ENCODE results near the gene TLE1.

DNA sequence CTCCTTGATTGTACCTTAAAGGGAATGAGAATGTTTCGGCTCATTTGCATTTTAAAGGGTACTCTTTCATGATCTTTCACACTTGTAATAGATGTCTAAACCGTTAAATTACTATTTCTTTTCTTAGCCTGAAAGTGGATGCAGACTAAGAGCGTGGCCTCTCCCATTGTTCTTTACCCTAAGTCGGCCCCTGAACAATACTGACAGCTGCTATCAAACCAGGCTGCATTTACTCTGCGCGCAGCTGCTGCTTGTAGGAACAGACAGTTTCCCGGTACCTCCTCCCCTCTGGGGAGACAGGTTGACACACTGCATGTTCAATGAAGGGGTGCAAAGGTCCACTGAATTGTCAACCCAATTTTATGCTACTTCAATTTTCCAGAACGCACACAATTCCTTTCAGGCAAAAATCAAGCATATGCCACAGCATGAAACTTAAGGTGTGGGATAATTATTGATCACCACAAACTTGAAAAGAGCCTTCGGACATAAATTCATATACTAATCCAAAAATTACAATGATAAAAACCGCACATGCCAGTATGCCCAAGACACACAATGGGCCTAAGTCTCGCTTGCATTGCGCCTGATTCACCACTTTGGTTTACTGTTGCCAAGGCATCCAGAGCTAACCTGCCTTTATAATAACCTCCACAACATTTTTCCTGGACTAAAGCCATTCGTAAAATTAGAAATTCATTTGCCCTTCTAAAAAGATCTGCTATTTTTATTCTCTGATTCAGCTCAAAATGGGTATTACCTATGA is 39.7 kb downstream of the TLE1 start:
- TF ChIP-seq, protein P1, sequence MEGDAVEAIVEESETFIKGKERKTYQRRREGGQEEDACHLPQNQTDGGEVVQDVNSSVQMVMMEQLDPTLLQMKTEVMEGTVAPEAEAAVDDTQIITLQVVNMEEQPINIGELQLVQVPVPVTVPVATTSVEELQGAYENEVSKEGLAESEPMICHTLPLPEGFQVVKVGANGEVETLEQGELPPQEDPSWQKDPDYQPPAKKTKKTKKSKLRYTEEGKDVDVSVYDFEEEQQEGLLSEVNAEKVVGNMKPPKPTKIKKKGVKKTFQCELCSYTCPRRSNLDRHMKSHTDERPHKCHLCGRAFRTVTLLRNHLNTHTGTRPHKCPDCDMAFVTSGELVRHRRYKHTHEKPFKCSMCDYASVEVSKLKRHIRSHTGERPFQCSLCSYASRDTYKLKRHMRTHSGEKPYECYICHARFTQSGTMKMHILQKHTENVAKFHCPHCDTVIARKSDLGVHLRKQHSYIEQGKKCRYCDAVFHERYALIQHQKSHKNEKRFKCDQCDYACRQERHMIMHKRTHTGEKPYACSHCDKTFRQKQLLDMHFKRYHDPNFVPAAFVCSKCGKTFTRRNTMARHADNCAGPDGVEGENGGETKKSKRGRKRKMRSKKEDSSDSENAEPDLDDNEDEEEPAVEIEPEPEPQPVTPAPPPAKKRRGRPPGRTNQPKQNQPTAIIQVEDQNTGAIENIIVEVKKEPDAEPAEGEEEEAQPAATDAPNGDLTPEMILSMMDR (IDR thresholded peaks at IDR 0.05) = no peak
- no peak for TF ChIP-seq POLR2A (IDR thresholded peaks at IDR 0.05)

All from Peyer's patch (tissue), 4 donors.